Activated naive CD4-positive, alpha-beta T cell treated with anti-CD3 and anti-CD28 coated beads, Interleukin-2, amount 10 ng/mL, durations not matched to agents 7 days and 5 days (primary cell): ENCODE results near the gene ID1.
"Not testable (repeated sequence)": the region's sequence is repeated elsewhere in the genome, so short reads cannot be mapped to it uniquely, and the experiment has no call there.

Source experiments
- CTCF ChIA-PET: fragments of 350-600 bp; sonication (Branson Sonifier 250); formaldehyde crosslinking; loops from one replicate; lab custom pipeline; 2021; ENCODE audit warnings: antibody characterized with exemption; lab: Charles Lee
- DNase-seq: peaks from one replicate; pipeline ENCODE4 v3.0.0-alpha.2; 2020
- H3K27ac Mint-ChIP-seq: one replicate; pipeline ENCODE4 v1.8.0; 2021; ENCODE audit warnings: mild to moderate bottlenecking, moderate library complexity, mixed read lengths
- H3K27me3 Mint-ChIP-seq: one replicate; pipeline ENCODE4 v1.8.0; 2021; ENCODE audit warnings: mild to moderate bottlenecking, mixed read lengths
- H3K36me3 Mint-ChIP-seq: one replicate; pipeline ENCODE4 v1.8.0; 2021; ENCODE audit warnings: mixed read lengths
- H3K4me1 Mint-ChIP-seq: one replicate; pipeline ENCODE4 v1.8.0; 2021; ENCODE audit warnings: mixed read lengths
- H3K4me3 Mint-ChIP-seq: one replicate; pipeline ENCODE4 v1.8.0; 2021; ENCODE audit warnings: mild to moderate bottlenecking, moderate library complexity, mixed read lengths
- H3K9me3 Mint-ChIP-seq: one replicate; pipeline ENCODE4 v1.8.0; 2021; ENCODE audit warnings: mixed read lengths

ID1 gene

DNA sequence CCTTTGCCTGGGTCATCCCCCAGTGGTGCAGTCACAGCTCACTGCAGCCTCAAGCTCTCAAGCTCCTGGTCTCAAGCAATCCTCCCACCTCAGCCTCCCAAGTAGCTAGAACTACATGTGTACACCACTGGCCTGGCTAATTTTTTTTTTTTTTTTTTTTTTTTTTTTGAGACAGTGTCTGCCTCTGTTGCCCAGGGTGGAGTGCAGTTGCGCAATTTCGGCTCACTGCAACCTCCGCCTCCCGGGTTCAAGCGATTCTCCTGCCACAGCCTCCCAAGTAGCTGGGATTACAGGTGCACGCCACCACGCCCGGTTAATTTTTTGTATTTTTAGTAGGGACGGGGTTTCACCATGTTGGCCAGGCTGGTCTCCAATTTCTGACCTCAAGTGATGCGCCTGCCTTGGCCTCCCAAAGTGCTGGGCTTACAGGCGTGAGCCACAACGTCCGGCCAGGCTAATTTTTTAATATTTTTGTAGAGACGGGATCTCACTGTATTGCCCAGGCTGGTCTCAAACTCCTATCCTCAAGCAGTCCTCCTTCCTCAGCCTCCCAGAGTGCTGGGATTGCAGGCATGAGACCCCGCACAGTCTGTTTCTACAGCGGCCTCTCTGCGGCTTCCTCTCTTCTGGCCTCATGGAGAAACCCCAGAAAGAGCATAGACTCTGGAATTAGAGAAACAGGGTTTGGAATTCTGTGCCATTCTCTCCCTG lies 25.0 kb upstream of the ID1 start:
- not testable (repeated sequence) for H3K4me3 Mint-ChIP-seq, H3K4me1 Mint-ChIP-seq, H3K9me3 Mint-ChIP-seq, DNase-seq, H3K36me3 Mint-ChIP-seq
- Mint-ChIP-seq H3K27ac (peak overlapping the region; percentile 70), H3K27me3 (peaks cover 19% of the 10 kb centered on the region)
- CTCF ChIA-PET, result interaction anchor here (30.9 kb wide), 1 partner anchor 31 kb away, joined by 853 read pairs; the partner anchor contains the start of gene ID1

DNA sequence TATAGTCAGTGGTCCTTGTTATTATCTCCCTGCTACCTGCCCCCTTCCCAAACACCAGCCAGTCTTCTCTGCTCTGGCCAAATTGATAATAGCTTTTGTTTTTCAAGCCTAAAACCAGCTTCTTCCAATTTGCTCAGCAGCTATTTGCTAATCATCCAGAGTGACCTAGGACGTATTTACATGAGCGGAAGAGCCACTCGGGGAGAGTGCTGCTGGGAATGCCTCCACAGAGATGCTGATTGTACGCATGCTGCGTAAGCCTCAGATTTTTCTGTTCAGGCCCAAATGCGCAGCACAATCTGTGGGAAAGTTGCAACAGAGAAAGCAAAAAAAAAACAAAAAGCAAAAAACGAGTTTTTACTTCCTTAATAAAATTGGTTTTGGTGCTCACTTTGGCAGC lies 24.4 kb upstream of the ID1 start:
- H3K4me3 Mint-ChIP-seq, result no peak overlapping the region
- CTCF ChIA-PET, result interaction anchor here (30.9 kb wide), 1 partner anchor 30 kb away, joined by 853 read pairs; the partner anchor contains the start of gene ID1
- H3K4me1 Mint-ChIP-seq, result peaks cover 7% of the 10 kb centered on the region
- DNase-seq, result no peak
- no peak overlapping the region for H3K27ac Mint-ChIP-seq
- H3K27me3 Mint-ChIP-seq, result peaks cover 25% of the 10 kb centered on the region
- H3K36me3 Mint-ChIP-seq, result no peaks in the 10 kb centered on the region
- H3K9me3 Mint-ChIP-seq, result no peaks in the 10 kb centered on the region

- no peak for DNase-seq
- Mint-ChIP-seq H3K36me3 (no peaks in the 10 kb centered on the region), H3K9me3 (no peaks in the 10 kb centered on the region), H3K4me1 (peaks cover 7% of the 10 kb centered on the region), H3K4me3 (no peak overlapping the region), H3K27me3 (peaks cover 32% of the 10 kb centered on the region), H3K27ac (no peak overlapping the region)
- CTCF ChIA-PET, result no interaction called here
Observed at GRCh38 chr20:31581391-31581790, 23.7 kb upstream of the ID1 start.

DNA sequence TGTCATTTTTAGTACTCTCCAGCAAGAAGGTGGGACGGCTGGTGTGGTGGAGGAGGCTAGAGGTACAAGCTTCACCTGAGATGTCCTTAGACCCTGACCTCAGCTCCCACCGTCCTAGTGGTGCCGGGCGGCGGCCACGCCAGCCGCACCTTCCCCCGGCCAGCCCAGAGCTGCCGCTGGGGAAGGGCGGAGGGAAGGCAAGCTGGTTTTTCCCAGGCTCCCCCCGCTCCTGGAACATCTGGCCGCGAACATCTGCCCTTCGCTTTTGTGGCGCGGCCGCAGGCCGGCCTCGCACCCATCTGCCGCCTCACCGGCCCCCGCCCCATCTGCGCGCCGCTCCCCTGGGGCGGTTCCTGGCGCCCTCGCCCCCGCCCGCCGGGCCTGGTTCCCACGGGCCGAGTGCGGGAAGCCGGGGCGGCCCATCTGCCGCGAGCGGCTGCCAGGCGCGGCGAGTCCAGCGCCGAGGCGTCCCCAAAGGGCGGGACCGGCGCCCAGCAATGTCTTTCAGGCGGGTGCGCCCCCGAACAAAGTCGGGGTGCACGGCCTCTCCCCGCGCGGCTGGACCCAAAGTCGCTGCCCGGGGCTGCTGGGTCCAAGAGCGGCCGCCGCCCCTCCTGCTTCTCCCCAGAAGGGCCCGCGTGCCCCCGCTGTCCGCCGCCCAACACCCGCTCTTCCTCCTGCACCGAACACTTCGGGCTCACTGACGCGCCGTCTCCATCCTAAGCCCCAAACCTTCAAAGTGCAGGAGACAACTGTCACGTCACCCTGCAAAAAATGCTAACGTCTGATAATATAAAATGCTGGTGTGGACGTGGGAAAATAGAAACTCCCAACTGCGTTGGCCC lies 17.3 kb upstream of the ID1 start:
- Mint-ChIP-seq H3K4me3 (peak overlapping the region; percentile 55), H3K36me3 (no peaks in the 10 kb centered on the region), H3K9me3 (no peaks in the 10 kb centered on the region), H3K4me1 (peaks cover 8% of the 10 kb centered on the region), H3K27me3 (peaks cover 68% of the 10 kb centered on the region), H3K27ac (no peak overlapping the region)
- DNase-seq, result no peak
- CTCF ChIA-PET, result interaction anchor here (0.5 to 3.6 kb wide), 9 partner anchors 15 to 1386 kb away, joined by 3 to 31 read pairs (median 4); no protein-coding TSS in a partner anchor

- no peak overlapping the region for H3K4me3 Mint-ChIP-seq
- no peaks in the 10 kb centered on the region for H3K36me3 Mint-ChIP-seq
- H3K4me1 Mint-ChIP-seq, result peaks cover 8% of the 10 kb centered on the region
- CTCF ChIA-PET, result interaction anchor here (0.7 to 0.9 kb wide), 3 partner anchors 20 to 44 kb away, joined by 3 to 8 read pairs (median 4); no protein-coding TSS in a partner anchor
- peaks cover 58% of the 10 kb centered on the region for H3K27me3 Mint-ChIP-seq
- H3K27ac Mint-ChIP-seq, result no peak overlapping the region
- H3K9me3 Mint-ChIP-seq, result no peaks in the 10 kb centered on the region
- DNase-seq, result no peak
Observed at GRCh38 chr20:31590717-31591225, 14.3 kb upstream of the ID1 start.

- Mint-ChIP-seq H3K4me3 (no peak overlapping the region), H3K4me1 (peaks cover 1% of the 10 kb centered on the region), H3K9me3 (no peaks in the 10 kb centered on the region), H3K27me3 (peaks cover 38% of the 10 kb centered on the region), H3K36me3 (no peaks in the 10 kb centered on the region), H3K27ac (no peak overlapping the region)
- peak; percentile 31 for DNase-seq
- CTCF ChIA-PET, result interaction anchor here (0.7 to 1.0 kb wide), 4 partner anchors 9 to 37 kb away, joined by 3 to 4 read pairs (median 3); no protein-coding TSS in a partner anchor
Observed at GRCh38 chr20:31593221-31594001, 11.7 kb upstream of the ID1 start.

GRCh38 chr20:31594002-31594557 lies 11.0 kb upstream of the ID1 start:
- Mint-ChIP-seq H3K4me3 (no peak overlapping the region), H3K27ac (no peak overlapping the region), H3K9me3 (no peaks in the 10 kb centered on the region), H3K27me3 (peaks cover 32% of the 10 kb centered on the region), H3K4me1 (no peaks in the 10 kb centered on the region), H3K36me3 (no peaks in the 10 kb centered on the region)
- no peak for DNase-seq
- CTCF ChIA-PET, result interaction anchor here (1.0 kb wide), 1 partner anchor 38 kb away, joined by 3 read pairs; no protein-coding TSS in a partner anchor

- H3K9me3 Mint-ChIP-seq, result no peaks in the 10 kb centered on the region
- no peak overlapping the region for H3K4me3 Mint-ChIP-seq
- no peak for DNase-seq
- no peaks in the 10 kb centered on the region for H3K36me3 Mint-ChIP-seq
- peaks cover 26% of the 10 kb centered on the region for H3K27me3 Mint-ChIP-seq
- CTCF ChIA-PET, result no interaction called here
- no peaks in the 10 kb centered on the region for H3K4me1 Mint-ChIP-seq
- no peak overlapping the region for H3K27ac Mint-ChIP-seq
Observed at GRCh38 chr20:31594558-31595379, 10.3 kb upstream of the ID1 start.

- CTCF ChIA-PET, result interaction anchor here (1.1 kb wide), 1 partner anchor 26 kb away, joined by 3 read pairs; no protein-coding TSS in a partner anchor
- no peaks in the 10 kb centered on the region for H3K9me3 Mint-ChIP-seq
- no peak for DNase-seq
- no peaks in the 10 kb centered on the region for H3K36me3 Mint-ChIP-seq
- no peak overlapping the region for H3K27ac Mint-ChIP-seq
- H3K4me3 Mint-ChIP-seq, result no peak overlapping the region
- no peaks in the 10 kb centered on the region for H3K4me1 Mint-ChIP-seq
- peaks cover 25% of the 10 kb centered on the region for H3K27me3 Mint-ChIP-seq
Observed at GRCh38 chr20:31595380-31595653, 9.8 kb upstream of the ID1 start.

- CTCF ChIA-PET, result interaction anchor here (0.8 to 1.1 kb wide), 2 partner anchors 17 to 27 kb away, joined by 3 read pairs; no protein-coding TSS in a partner anchor
- no peak for DNase-seq
- H3K27ac Mint-ChIP-seq, result no peak overlapping the region
- no peaks in the 10 kb centered on the region for H3K36me3 Mint-ChIP-seq
- no peaks in the 10 kb centered on the region for H3K9me3 Mint-ChIP-seq
- H3K27me3 Mint-ChIP-seq, result peaks cover 28% of the 10 kb centered on the region
- no peaks in the 10 kb centered on the region for H3K4me1 Mint-ChIP-seq
- no peak overlapping the region for H3K4me3 Mint-ChIP-seq
Observed at GRCh38 chr20:31595654-31596411, 9.3 kb upstream of the ID1 start.

- peaks cover 30% of the 10 kb centered on the region for H3K27me3 Mint-ChIP-seq
- H3K4me3 Mint-ChIP-seq, H3K9me3 Mint-ChIP-seq, H3K27ac Mint-ChIP-seq, H3K36me3 Mint-ChIP-seq, H3K4me1 Mint-ChIP-seq, DNase-seq: not testable (repeated sequence)
- CTCF ChIA-PET, result interaction anchor here (0.8 to 1.1 kb wide), 2 partner anchors 16 to 27 kb away, joined by 3 read pairs; no protein-coding TSS in a partner anchor
Observed at GRCh38 chr20:31596412-31596715, 8.7 kb upstream of the ID1 start.

DNA sequence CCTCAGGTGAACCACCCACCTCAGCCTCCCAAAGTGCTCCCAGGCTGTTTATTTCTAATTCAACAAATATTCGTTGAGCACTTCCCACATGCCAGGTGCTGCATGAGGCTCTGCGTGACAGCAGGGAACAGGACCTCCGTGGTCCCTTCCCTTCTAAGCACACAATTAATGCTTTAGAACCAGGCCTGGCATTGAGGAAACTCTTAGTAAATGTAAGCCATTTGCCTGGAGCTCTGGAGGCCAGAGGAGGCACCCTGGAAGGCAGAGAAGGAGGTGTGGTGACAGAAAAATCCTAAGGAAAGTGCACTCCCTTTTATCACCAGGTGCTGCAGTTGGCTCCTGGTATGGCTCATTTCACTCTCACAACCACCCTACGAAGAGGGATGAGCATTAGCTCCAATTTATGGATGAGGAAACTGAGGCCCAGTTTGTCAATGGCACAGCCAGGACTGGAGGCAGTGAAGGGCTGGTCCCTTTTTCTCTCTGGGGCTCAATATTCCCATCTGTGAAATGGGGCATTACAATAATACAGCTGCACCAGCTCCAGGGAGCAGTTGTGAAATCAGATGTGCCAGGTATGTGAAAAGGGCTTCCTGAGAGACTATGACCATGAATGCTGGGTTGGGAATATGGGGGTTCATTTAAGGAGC lies 8.1 kb upstream of the ID1 start:
- Mint-ChIP-seq H3K9me3 (no peaks in the 10 kb centered on the region), H3K4me3 (no peak overlapping the region)
- CTCF ChIA-PET, result interaction anchor here (1.0 kb wide), 1 partner anchor 15 kb away, joined by 3 read pairs; no protein-coding TSS in a partner anchor

More for the DNA sequence above, 8.1 kb upstream of the ID1 start:
- Mint-ChIP-seq H3K4me1 (no peaks in the 10 kb centered on the region), H3K36me3 (no peaks in the 10 kb centered on the region), H3K27me3 (peaks cover 28% of the 10 kb centered on the region), H3K27ac (no peak overlapping the region)
- DNase-seq, result no peak
